ENCODE results near the gene RNF43.
A peak's percentile ranks its signal among the peaks of the same experiment; 100 is the strongest.

RNF43 gene

GRCh38 chr17:58381124-58382035 lies 36.0 kb downstream of the RNF43 start:
- DNase-seq (ENCODE audit: low spot score) = no peak

- DNase-seq (ENCODE audit: low spot score) = no peak
Measured at GRCh38 chr17:58380207-58381123, 36.9 kb downstream of the RNF43 start.

- DNase-seq (ENCODE audit: low spot score) = no peak
Measured at GRCh38 chr17:58379511-58379824, 37.9 kb downstream of the RNF43 start.

GRCh38 chr17:58378733-58379510 lies 38.4 kb downstream of the RNF43 start:
- no peak for DNase-seq (ENCODE audit: low spot score)

GRCh38 chr17:58377661-58378060 lies 39.7 kb downstream of the RNF43 start:
- DNase-seq (ENCODE audit: low spot score) = no peak

GRCh38 chr17:58377093-58377601 lies 40.2 kb downstream of the RNF43 start:
- no peak for DNase-seq (ENCODE audit: low spot score)

GRCh38 chr17:58376472-58377000 lies 40.8 kb downstream of the RNF43 start:
- DNase-seq (ENCODE audit: low spot score) = no peak

- DNase-seq (ENCODE audit: low spot score) = no peak
Measured at GRCh38 chr17:58375811-58376210, 41.5 kb downstream of the RNF43 start.

GRCh38 chr17:58375256-58375655 lies 42.1 kb downstream of the RNF43 start:
- no peak for DNase-seq (ENCODE audit: low spot score)

GRCh38 chr17:58373923-58374322 lies 43.4 kb downstream of the RNF43 start:
- no peak for DNase-seq (ENCODE audit: low spot score)

- no peak for DNase-seq (ENCODE audit: low spot score)
Measured at GRCh38 chr17:58373003-58373402, 44.3 kb downstream of the RNF43 start.

GRCh38 chr17:58371300-58371950 lies 45.9 kb downstream of the RNF43 start:
- DNase-seq (ENCODE audit: low spot score) = no peak

GRCh38 chr17:58370716-58371115 lies 46.6 kb downstream of the RNF43 start:
- no peak for DNase-seq (ENCODE audit: low spot score)

- no peak for DNase-seq (ENCODE audit: low spot score)
Measured at GRCh38 chr17:58370309-58370708, 47.0 kb downstream of the RNF43 start.

- DNase-seq (ENCODE audit: low spot score) = peak; percentile 59
Measured at GRCh38 chr17:58369214-58370031, 47.9 kb downstream of the RNF43 start.

- DNase-seq (ENCODE audit: low spot score) = no peak
Measured at GRCh38 chr17:58368860-58369213, 48.5 kb downstream of the RNF43 start.
